LNCAP (cell line): ENCODE measurements around the gene KLKB1.

Source experiments
- TF ChIP-seq, protein P1 (sequence below): fragments of 450-650 bp; IDR thresholded peaks from 2 replicates; pipeline ENCODE4 v1.5.1; 2017; ENCODE audit warnings: mild to moderate bottlenecking

KLKB1 gene

DNA sequence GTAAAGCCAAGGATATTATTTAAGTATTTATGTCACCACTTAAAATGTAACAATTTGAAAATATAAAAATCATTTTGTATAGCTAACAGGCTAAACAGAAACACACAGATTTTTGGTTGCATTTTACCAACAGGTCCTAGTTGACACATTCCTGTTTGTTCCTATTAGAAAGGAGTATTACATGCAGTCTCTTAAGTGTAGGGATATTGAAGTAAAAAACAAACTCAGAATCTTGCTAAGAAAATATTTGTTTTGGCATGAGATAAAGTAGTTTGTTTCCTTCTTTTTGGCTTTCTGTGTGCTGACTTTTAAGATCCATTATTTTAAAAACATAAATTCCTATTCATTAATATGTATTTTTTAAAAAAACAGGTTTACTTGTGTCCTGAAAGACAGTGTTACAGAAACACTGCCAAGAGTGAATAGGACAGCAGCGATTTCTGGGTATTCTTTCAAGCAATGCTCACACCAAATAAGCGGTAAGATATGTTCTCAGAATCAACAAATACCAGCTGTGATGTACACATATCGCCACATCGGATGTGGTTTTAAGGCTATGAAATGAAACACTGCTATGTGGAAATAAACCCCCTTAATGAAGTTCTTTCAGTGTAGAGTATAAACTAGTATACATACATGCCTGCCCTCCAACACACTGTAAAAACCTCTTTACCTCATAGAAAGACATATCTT, 45.5 kb downstream of the KLKB1 start:
- TF ChIP-seq, protein P1, sequence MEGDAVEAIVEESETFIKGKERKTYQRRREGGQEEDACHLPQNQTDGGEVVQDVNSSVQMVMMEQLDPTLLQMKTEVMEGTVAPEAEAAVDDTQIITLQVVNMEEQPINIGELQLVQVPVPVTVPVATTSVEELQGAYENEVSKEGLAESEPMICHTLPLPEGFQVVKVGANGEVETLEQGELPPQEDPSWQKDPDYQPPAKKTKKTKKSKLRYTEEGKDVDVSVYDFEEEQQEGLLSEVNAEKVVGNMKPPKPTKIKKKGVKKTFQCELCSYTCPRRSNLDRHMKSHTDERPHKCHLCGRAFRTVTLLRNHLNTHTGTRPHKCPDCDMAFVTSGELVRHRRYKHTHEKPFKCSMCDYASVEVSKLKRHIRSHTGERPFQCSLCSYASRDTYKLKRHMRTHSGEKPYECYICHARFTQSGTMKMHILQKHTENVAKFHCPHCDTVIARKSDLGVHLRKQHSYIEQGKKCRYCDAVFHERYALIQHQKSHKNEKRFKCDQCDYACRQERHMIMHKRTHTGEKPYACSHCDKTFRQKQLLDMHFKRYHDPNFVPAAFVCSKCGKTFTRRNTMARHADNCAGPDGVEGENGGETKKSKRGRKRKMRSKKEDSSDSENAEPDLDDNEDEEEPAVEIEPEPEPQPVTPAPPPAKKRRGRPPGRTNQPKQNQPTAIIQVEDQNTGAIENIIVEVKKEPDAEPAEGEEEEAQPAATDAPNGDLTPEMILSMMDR = no peak

- TF ChIP-seq, protein P1 = no peak
These were observed 56.0 kb downstream of the KLKB1 start for GRCh38 chr4:186283311-186283710.

GRCh38 chr4:186285147-186285546, 57.8 kb downstream of the KLKB1 start:
- TF ChIP-seq, protein P1 = no peak

DNA sequence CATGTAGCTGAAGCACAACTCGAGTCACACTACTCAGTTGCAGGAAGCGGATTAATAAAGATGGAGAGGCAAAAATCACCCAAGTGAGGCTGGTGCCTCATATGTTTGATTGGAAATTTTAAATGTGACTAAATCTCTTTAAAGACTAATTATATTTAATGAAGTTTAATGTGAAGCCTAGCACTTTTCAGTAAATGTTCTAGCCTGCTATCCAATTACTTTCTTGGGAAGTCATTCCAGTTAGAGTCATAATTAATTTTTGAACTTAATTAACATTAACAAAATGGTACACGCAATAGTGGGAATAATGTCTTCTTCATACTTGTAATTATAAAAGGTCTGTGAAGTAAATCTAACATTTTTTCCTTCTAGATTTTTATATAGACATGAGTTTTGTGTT, 59.3 kb downstream of the KLKB1 start:
- TF ChIP-seq, protein P1 = no peak

GRCh38 chr4:186291256-186291890, 64.1 kb downstream of the KLKB1 start:
- TF ChIP-seq, protein P1 = no peak

DNA sequence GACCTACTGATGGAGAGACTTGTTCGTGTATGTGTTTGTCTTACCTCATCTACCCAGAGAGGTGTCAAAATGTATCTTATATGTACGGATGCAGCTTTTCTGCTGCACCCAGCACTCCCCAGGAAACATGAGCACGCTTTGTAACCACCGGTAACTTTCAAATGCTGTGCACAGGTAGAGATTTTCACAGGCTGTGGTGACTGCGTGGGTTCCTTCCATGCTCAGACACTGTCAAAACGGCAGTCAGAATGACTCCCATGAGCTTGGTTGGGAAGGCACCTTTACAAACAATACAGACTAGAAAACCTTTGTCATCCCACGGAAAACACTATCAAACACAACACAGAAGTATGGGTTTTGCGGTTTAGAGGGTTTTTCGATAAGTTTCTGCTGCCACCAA, 66.9 kb downstream of the KLKB1 start:
- TF ChIP-seq, protein P1 = no peak

GRCh38 chr4:186296481-186296880, 69.2 kb downstream of the KLKB1 start:
- TF ChIP-seq, protein P1 = no peak
